Measurements from ENCODE around the gene RIMKLB. TPM values are rescaled to one million over a fixed set of nuclear protein-coding genes. Genes with fewer than 3 reads are reported as not detected.
A peak's percentile ranks its signal among the peaks of the same experiment; 100 is the strongest.
"Not testable (repeated sequence)": the region's sequence is repeated elsewhere in the genome, so short reads cannot be mapped to it uniquely, and the experiment has no call there.

Gene RIMKLB
- polyA plus RNA-seq, 1 donor from 2014 or later: 10.9 TPM

DNA sequence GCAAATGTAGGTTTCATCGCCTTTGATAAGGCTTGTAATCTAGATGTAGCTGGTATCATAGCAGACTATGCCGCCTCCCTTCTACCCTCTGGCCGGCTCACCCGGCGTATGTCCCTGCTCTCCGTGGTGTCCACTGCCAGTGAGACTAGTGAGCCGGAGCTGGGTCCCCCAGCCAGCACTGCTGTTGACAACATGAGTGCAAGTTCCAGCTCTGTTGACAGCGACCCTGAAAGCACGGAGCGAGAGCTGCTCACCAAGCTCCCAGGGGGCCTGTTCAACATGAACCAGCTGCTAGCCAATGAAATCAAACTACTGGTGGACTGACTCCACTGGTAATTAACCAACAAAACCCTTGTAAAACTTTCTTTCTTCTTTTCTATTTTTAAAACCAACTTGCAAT, 75.7 kb downstream of the RIMKLB start:
- Mint-ChIP-seq H3K4me3 (no peak overlapping the region), H3K36me3 (peaks cover 10% of the 10 kb centered on the region), H3K9me3 (no peaks in the 10 kb centered on the region), H3K27me3 (no peaks in the 10 kb centered on the region), H3K4me1 (peaks cover 0 to 1% (median 0%) of the 10 kb centered on the region in 3 donors), H3K27ac (no peak overlapping the region)

DNA sequence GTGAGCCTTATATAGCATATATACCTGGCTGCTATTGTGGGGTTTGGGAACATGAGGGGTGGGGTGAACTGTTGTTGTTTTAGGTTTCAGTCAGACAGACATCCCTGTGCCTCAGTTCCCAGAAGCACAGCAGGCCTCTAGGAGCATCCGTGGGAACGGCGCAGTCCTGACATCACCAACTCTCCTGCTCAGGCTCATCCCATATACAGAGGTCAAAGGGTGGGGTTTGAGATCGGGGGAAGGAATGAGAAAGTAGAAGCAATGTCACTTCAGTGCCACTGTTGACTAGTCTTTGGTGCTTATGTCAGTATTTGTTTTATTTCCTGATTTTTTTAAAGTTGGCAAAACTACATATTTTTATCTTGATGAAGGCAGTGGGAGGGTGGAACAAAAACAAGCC, 81.5 kb downstream of the RIMKLB start:
- Mint-ChIP-seq H3K27me3 (no peaks in the 10 kb centered on the region), H3K27ac (no peak overlapping the region), H3K4me3 (no peak overlapping the region), H3K4me1 (no peaks in the 10 kb centered on the region), H3K36me3 (peaks cover 3% of the 10 kb centered on the region), H3K9me3 (no peaks in the 10 kb centered on the region)

DNA sequence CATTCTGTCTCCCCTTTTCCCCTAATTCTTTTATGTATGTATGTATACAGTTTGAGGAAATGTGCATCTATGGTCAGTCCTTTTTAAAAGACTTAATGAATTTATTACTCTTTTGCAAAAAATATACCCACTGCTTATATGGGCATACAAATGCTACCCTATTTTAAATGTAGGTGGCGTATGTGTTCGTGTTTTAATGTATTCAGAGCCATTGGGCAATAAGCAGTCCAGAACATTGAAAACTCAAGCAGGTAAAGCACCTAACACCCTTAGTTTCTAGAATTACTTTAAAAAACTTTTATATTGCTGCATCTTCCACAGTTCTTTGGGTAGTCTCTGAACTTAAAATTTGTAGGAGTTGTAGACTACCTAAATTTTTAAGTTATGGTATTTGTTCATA, 82.1 kb downstream of the RIMKLB start:
- Mint-ChIP-seq H3K27ac (no peak overlapping the region), H3K4me1 (no peaks in the 10 kb centered on the region), H3K27me3 (no peaks in the 10 kb centered on the region), H3K36me3 (peaks cover 3% of the 10 kb centered on the region), H3K9me3 (no peaks in the 10 kb centered on the region), H3K4me3 (no peak overlapping the region)

DNA sequence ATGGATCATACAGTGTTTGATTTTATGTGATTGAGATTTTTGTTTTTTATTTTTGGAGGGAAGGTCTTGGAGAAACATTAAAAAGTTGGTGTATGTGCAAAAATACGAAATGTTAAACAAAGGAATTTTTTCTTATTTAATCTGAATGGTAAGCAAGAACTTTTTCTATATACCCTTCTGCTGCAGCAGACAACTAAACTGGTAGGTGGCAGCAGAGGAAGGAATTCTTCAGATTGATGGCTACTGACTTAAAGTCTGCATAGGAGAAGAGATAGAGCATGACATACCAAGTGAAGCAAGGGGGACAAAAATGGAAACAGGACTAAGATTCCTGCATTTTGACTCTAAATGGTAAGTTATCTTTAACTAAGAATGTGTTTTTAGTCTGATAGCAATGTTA, 82.6 kb downstream of the RIMKLB start:
- peaks cover 3% of the 10 kb centered on the region for H3K36me3 Mint-ChIP-seq
- no peaks in the 10 kb centered on the region for H3K4me1 Mint-ChIP-seq
- H3K27ac Mint-ChIP-seq: no peak overlapping the region
- no peaks in the 10 kb centered on the region for H3K27me3 Mint-ChIP-seq
- no peaks in the 10 kb centered on the region for H3K9me3 Mint-ChIP-seq
- H3K4me3 Mint-ChIP-seq: no peak overlapping the region

- no peaks in the 10 kb centered on the region for H3K4me1 Mint-ChIP-seq
- H3K4me3 Mint-ChIP-seq: peak overlapping the region in 1 of 4 donors; percentile 6
- H3K27ac Mint-ChIP-seq: peak overlapping the region in 1 of 3 donors; percentile 24
- no peaks in the 10 kb centered on the region for H3K27me3 Mint-ChIP-seq
- H3K9me3 Mint-ChIP-seq: no peaks in the 10 kb centered on the region
- peaks cover 3% of the 10 kb centered on the region for H3K36me3 Mint-ChIP-seq
Observed at GRCh38 chr12:8781381-8782127, 83.8 kb downstream of the RIMKLB start.

DNA sequence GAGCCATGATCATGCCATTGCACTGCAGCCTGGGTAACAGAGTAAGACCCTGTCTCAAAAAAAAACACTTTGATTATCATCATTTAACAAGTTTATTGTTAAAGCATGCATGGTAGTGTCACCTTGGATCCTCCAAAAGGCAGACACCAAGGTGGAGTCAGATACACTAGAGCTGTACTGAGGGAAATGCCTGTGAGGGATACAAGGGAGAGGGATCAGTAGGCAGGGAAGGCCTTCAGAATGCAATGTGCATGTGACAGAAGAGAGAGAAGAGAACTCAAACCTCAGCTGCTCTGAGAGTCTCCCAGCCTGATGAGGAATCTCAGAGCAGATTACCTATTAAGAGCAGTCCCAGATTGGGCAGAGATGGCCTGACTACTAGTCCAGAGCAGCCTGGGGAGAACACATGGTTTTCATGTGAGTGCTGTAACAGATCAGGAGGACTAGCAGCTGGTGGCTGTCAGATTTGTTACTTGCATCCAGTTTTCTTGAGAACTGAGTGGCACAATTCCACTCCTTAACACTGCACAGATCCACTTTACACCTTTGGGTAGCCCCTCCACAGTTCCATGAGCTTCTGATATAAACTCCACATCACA, 86.6 kb downstream of the RIMKLB start:
- Mint-ChIP-seq H3K9me3 (no peaks in the 10 kb centered on the region), H3K4me3 (no peak overlapping the region), H3K27ac (no peak overlapping the region), H3K27me3 (no peaks in the 10 kb centered on the region), H3K4me1 (peaks cover 0 to 4% (median 0%) of the 10 kb centered on the region in 3 donors), H3K36me3 (peaks cover 3% of the 10 kb centered on the region)

GRCh38 chr12:8785499-8785898, 87.7 kb downstream of the RIMKLB start:
- Mint-ChIP-seq H3K27me3 (no peaks in the 10 kb centered on the region), H3K27ac (no peak overlapping the region), H3K36me3 (peaks cover 3% of the 10 kb centered on the region), H3K4me3 (no peak overlapping the region), H3K4me1 (peaks cover 0 to 4% (median 0%) of the 10 kb centered on the region in 3 donors), H3K9me3 (no peaks in the 10 kb centered on the region)

DNA sequence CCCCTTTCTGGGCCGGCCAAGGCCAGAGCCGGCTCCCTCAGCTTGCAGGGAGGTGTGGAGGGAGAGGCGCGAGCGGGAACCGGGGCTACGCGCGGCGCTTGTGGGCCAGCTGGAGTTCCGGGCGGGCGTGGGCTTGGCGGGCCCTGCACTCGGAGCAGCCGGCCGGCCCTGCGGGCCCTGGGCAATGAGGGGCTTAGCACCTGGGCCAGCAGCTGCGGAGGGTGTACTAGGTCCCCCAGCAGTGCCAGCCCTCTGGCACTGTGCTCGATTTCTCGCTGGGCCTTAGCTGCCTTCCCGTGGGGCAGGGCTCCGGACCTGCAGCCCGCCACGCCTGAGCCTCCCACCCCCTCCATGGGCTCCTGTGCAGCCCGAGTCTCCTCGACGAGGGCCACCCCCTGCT, 89.4 kb downstream of the RIMKLB start:
- not testable (repeated sequence) for H3K36me3 Mint-ChIP-seq, H3K27me3 Mint-ChIP-seq, H3K9me3 Mint-ChIP-seq, H3K4me3 Mint-ChIP-seq, H3K4me1 Mint-ChIP-seq, H3K27ac Mint-ChIP-seq

DNA sequence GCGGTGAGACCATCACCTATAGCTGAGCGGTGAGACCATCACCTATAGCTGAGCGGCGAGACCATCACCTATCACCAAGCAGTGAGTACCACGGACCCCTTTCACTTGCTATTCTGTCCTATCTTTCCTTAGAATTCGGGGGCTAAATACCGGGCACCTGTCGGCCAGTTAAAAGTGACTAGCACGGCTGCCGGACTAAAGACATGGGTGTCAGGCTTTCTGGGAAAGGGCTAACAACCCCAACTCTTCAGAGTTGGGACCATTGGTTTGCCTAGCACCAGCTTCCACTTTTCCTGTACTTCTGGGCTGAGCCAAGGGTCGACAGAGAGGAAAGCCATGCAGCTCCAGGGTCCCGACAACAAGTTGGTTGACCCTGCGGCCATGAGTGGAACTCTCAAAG, 90.9 kb downstream of the RIMKLB start:
- H3K27me3 Mint-ChIP-seq, H3K4me1 Mint-ChIP-seq, H3K9me3 Mint-ChIP-seq, H3K27ac Mint-ChIP-seq, H3K36me3 Mint-ChIP-seq: not testable (repeated sequence)
- H3K4me3 Mint-ChIP-seq: peak overlapping the region; percentile 50 to 92 (median 79)

GRCh38 chr12:8789341-8790013, 91.7 kb downstream of the RIMKLB start:
- not testable (repeated sequence) for H3K4me1 Mint-ChIP-seq, H3K9me3 Mint-ChIP-seq, H3K36me3 Mint-ChIP-seq, H3K27me3 Mint-ChIP-seq, H3K27ac Mint-ChIP-seq
- H3K4me3 Mint-ChIP-seq: peak overlapping the region in 2 of 4 donors; percentile 87 to 92

DNA sequence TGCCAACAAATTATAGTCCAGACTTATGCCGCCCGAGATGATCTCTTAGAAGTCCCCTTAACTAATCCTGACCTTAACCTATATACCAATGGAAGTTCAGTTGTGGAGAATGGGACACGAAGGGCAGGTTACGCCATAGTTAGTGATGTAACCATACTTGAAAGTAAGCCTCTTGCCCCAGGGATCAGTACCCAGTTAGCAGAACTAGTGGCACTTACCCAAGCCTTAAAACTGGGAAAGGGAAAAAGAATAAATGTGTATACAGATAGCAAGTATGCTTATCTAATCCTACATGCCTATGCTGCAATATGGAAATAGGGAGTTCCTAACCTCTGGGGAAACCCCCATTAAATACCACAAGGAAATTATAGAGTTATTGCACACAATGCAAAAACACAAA, 95.4 kb downstream of the RIMKLB start:
- H3K36me3 Mint-ChIP-seq, H3K4me3 Mint-ChIP-seq: not testable (repeated sequence)

DNA sequence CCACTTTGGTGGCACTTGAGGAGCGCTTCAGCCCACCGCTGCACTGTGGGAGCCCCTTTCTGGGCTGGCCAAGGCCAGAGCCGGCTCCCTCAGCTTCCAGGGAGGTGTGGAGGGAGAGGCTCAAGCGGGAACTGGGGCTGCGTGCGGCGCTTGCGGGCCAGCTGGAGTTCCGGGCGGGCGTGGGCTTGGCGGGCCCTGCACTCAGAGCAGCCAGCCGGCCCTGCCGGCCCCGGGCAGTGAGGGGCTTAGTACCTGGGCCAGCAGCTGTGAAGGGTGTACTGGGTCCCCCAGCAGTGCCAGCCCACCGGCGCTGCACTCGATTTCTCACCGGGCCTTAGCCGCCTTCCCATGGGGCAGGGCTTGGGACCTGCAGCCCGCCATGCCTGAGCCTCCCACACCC, 96.8 kb downstream of the RIMKLB start:
- H3K9me3 Mint-ChIP-seq, H3K4me1 Mint-ChIP-seq, H3K36me3 Mint-ChIP-seq, H3K27me3 Mint-ChIP-seq, H3K27ac Mint-ChIP-seq, H3K4me3 Mint-ChIP-seq: not testable (repeated sequence)

More for the DNA sequence above, 95.4 kb downstream of the RIMKLB start:
- H3K27me3 Mint-ChIP-seq, H3K9me3 Mint-ChIP-seq, H3K27ac Mint-ChIP-seq, H3K4me1 Mint-ChIP-seq: not testable (repeated sequence)

DNA sequence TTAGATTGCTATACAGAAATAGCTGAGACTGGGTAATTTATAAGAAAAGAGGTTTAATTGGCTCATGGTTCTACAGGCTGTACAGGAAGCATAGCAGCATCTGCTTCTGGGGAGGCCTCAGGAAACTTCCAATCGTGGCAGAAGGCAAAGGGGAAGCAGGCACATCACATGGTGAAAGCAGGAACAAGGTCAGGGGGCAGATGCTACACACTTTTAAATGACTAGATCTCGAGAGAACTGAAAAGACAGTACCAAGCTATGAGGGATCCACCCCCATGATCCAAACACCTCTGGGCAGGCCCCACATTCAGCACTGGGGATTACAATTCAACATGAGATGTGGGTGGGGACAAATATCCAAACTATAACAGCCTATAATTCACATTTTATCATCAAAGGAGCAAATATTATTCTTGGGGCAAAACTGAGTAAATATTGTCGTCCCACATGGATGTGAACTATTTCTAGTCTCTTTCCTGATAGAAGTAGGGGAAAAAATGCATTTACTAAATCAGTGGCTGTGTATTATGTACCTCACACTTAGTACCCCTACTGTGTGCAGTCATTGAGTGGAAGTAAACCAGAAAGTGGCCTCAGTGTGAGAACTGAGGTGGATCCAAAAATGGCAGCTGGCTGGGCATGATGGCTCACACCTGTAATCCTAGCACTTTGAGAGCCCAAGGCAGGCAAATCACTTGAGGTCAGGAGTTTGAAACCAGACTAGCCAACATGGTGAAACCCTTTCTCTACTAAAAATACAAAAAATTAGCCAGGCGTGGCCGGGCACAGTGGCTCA, 99.2 kb downstream of the RIMKLB start:
- no peak overlapping the region for H3K4me3 Mint-ChIP-seq
- peaks cover 4% of the 10 kb centered on the region for H3K27me3 Mint-ChIP-seq
- peaks cover 2% of the 10 kb centered on the region for H3K36me3 Mint-ChIP-seq
- H3K4me1 Mint-ChIP-seq: no peaks in the 10 kb centered on the region
- peaks cover 0 to 4% (median 0%) of the 10 kb centered on the region in 3 donors for H3K9me3 Mint-ChIP-seq
- no peak overlapping the region for H3K27ac Mint-ChIP-seq

GRCh38 chr12:8801213-8801612, 103.4 kb downstream of the RIMKLB start:
- H3K9me3 Mint-ChIP-seq, H3K27me3 Mint-ChIP-seq, H3K27ac Mint-ChIP-seq, H3K4me3 Mint-ChIP-seq, H3K4me1 Mint-ChIP-seq, H3K36me3 Mint-ChIP-seq: not testable (repeated sequence)

DNA sequence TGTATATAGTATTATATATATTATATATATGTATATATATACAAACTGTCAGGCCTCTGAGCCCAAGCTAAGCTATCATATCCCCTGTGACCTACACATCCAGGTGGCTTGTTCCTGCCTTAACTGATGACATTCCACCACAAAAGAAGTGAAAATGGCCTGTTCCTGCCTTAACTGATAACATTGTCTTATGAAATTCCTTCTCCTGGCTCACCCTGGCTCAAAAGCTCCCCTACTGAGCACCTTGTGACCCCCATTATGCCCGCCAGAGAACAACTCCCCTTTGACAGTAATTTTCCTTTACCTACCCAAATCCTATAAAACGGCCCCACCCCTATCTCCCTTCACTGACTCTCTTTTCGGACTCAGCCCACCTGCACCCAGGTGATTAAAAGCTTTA, 107.0 kb downstream of the RIMKLB start:
- not testable (repeated sequence) for H3K4me1 Mint-ChIP-seq, H3K9me3 Mint-ChIP-seq, H3K36me3 Mint-ChIP-seq, H3K4me3 Mint-ChIP-seq, H3K27me3 Mint-ChIP-seq, H3K27ac Mint-ChIP-seq
